ENCODE results near the gene PTPN5. TPM values are rescaled to one million over a fixed set of nuclear protein-coding genes. Genes with fewer than 3 reads are reported as not detected.

Gene PTPN5
- polyA plus RNA-seq, 1 donor = 1.2 TPM

DNA sequence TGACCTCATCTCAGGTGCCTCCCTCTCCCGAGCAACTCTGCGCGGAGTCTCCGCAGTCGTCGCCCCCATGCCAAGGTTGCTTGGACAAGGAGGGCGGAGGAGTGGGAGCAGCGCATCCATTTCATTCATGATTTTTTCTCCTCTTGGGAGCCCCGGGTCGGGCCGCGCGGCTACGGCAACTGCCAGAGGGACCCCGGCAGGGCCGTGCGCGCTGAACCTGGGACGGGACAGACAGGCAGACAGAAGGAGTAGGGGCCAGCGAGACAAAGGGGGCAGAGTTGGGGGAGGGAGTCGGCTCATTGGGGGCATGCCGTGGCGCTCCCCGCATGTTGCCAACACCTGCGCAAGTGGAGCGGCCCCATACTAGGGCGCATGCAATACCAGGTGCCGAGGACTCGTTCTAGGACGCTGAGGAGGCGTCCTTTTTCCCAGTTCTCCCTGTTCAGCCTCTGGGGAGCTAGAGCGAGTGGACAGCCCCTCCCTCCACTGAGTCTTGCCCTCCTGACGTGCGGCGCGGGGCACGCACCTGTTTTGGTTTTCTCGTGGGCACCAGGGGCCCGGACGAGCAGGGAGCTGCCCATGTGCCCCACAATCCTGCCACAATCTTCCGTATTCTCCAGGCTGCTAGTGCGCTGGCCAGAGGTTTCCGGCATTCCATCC, 501 bp upstream of the PTPN5 start:
- H3K27ac ChIP-seq (ENCODE audit: low read length) = no peak overlapping the region
- H3K9me3 ChIP-seq (ENCODE audit: control insufficient read depth, low read depth, low read length) = no peaks in the 10 kb centered on the region
- WGBS (ENCODE audit: insufficient coverage, low lambda C conversion rate) = 0% methylated on average over 1 of the region's 43 CpGs
- no peaks in the 10 kb centered on the region for H3K36me3 ChIP-seq (ENCODE audit: control insufficient read depth, insufficient read depth, low read length)
- H3K4me3 ChIP-seq (ENCODE audit: low read length) = peak overlapping the region; percentile 10
- H3K4me1 ChIP-seq (ENCODE audit: control insufficient read depth, insufficient read depth, low read length) = no peaks in the 10 kb centered on the region
- H3K27me3 ChIP-seq (ENCODE audit: control insufficient read depth, insufficient read depth, low read length) = peaks cover 71% of the 10 kb centered on the region
- no peak for DNase-seq

DNA sequence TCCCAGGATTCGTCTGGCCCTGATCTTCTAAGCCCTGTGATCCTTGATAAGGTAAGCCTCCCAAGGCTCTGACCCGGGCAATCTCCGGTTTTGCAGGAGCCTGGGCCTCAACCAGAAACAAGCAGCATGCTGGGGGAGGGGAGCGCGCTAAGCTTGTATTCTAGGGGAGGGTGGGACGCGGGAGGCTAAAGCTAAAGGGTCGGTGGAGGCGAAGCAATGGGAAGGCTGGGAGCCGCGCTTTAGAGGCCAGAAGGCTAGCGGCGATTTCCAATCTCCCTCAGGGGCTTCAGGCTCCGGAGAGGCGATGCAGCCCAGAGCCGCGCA, 753 bp downstream of the PTPN5 start:
- Histone ChIP-seq H3K27me3 (ENCODE audit: control insufficient read depth, insufficient read depth, low read length) (peaks cover 74% of the 10 kb centered on the region), H3K27ac (ENCODE audit: low read length) (no peak overlapping the region), H3K4me3 (ENCODE audit: low read length) (no peak overlapping the region), H3K36me3 (ENCODE audit: control insufficient read depth, insufficient read depth, low read length) (no peaks in the 10 kb centered on the region), H3K9me3 (ENCODE audit: control insufficient read depth, low read depth, low read length) (no peaks in the 10 kb centered on the region), H3K4me1 (ENCODE audit: control insufficient read depth, insufficient read depth, low read length) (no peaks in the 10 kb centered on the region)
- DNase-seq = no peak
- WGBS (ENCODE audit: insufficient coverage, low lambda C conversion rate) = no CpG with 5 or more reads among the region's 17 CpGs

DNA sequence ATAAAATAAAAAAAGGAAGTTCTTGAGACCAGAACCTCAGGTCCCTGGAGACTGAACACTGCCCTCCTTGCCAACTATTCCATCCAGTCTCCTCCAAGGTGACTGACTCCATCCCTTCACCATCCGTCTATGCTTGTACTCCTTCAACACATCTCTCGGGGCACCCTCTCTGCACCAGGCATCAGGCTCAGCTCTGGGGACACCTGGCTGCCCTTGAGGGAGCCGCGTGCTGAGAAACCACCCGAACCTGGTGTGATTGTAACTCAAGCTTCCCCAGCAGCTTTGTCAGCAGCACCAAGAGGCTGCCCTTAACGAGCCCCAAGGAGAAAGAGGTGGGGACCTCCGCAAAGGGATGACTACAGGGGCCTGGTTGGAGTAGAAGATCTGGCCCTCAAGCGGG, 1.7 kb downstream of the PTPN5 start:
- H3K27me3 ChIP-seq (ENCODE audit: control insufficient read depth, insufficient read depth, low read length) = peaks cover 73% of the 10 kb centered on the region
- no peak overlapping the region for H3K4me3 ChIP-seq (ENCODE audit: low read length)
- WGBS (ENCODE audit: insufficient coverage, low lambda C conversion rate) = no CpG with 5 or more reads among the region's 8 CpGs
- no peaks in the 10 kb centered on the region for H3K4me1 ChIP-seq (ENCODE audit: control insufficient read depth, insufficient read depth, low read length)
- no peak overlapping the region for H3K27ac ChIP-seq (ENCODE audit: low read length)
- no peak for DNase-seq
- no peaks in the 10 kb centered on the region for H3K36me3 ChIP-seq (ENCODE audit: control insufficient read depth, insufficient read depth, low read length)
- no peaks in the 10 kb centered on the region for H3K9me3 ChIP-seq (ENCODE audit: control insufficient read depth, low read depth, low read length)

DNA sequence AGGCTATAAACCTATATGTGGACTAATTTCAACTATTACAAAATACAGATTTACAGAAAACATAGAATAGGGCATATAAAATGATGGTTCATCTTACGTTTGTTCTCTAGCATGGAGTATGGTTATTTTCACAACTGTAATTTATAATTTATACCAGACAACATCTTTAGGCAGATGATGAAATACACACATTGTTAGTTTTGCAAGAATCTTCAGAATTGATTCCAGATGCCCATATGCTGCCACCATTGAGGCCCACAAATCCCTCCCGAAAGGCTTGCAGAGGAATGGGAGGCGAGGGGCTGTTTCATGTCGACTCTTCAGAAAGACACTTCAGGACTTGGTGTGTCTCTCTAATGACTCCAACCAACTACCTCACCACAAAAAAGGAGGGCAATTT, 6.2 kb downstream of the PTPN5 start:
- no peak overlapping the region for H3K4me3 ChIP-seq (ENCODE audit: low read length)
- no peaks in the 10 kb centered on the region for H3K4me1 ChIP-seq (ENCODE audit: control insufficient read depth, insufficient read depth, low read length)
- no CpG with 5 or more reads among the region's 4 CpGs for WGBS (ENCODE audit: insufficient coverage, low lambda C conversion rate)
- no peak overlapping the region for H3K27ac ChIP-seq (ENCODE audit: low read length)
- no peaks in the 10 kb centered on the region for H3K9me3 ChIP-seq (ENCODE audit: control insufficient read depth, low read depth, low read length)
- H3K36me3 ChIP-seq (ENCODE audit: control insufficient read depth, insufficient read depth, low read length) = no peaks in the 10 kb centered on the region
- H3K27me3 ChIP-seq (ENCODE audit: control insufficient read depth, insufficient read depth, low read length) = peaks cover 43% of the 10 kb centered on the region
- no peak for DNase-seq

DNA sequence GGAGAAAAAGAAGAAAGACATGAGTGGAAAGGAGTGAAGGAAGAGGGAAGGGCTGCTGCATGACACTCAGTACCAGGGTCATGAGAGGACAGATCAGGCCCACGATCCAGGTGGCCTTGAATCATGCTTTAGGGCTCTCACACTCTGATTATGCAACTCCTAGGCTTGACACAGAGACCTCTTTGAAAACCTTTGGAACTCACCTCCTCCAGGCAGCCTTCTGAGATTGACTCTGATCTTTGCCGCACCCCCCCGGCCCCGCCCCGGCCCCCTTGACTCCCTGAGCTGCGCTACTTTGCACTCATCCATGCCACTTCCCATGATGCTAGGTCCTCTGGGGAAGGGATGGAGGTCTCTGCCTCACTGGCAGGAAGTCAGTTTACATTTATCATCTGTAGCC, 10.7 kb downstream of the PTPN5 start:
- WGBS (ENCODE audit: insufficient coverage, low lambda C conversion rate) = no CpG with 5 or more reads among the region's 6 CpGs
- no peaks in the 10 kb centered on the region for H3K36me3 ChIP-seq (ENCODE audit: control insufficient read depth, insufficient read depth, low read length)
- peaks cover 12% of the 10 kb centered on the region for H3K27me3 ChIP-seq (ENCODE audit: control insufficient read depth, insufficient read depth, low read length)
- no peak overlapping the region for H3K27ac ChIP-seq (ENCODE audit: low read length)
- H3K9me3 ChIP-seq (ENCODE audit: control insufficient read depth, low read depth, low read length) = no peaks in the 10 kb centered on the region
- H3K4me3 ChIP-seq (ENCODE audit: low read length) = no peak overlapping the region
- DNase-seq = no peak
- no peaks in the 10 kb centered on the region for H3K4me1 ChIP-seq (ENCODE audit: control insufficient read depth, insufficient read depth, low read length)

DNA sequence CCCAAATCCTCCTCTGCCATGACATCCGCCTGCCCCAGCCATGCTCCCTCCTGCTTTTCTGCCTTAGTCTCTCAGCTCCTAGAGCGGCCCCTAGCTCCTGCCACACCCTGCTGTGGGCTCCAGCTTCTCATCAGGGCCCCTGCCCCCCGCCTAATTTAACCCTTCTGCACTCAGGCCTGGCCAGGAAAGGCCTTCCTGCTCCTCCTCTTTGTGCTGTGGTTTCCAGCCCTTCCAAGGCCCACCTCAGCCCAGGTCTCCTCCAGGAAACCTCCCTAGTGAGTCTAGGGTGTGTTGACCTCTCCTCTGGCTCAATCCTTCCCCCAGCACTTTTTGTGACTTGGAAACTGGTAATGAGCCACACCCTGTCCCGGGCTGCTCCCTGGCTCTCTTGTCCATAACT, 11.3 kb downstream of the PTPN5 start:
- H3K4me1 ChIP-seq (ENCODE audit: control insufficient read depth, insufficient read depth, low read length) = no peaks in the 10 kb centered on the region
- H3K4me3 ChIP-seq (ENCODE audit: low read length) = no peak overlapping the region
- peaks cover 9% of the 10 kb centered on the region for H3K27me3 ChIP-seq (ENCODE audit: control insufficient read depth, insufficient read depth, low read length)
- H3K27ac ChIP-seq (ENCODE audit: low read length) = no peak overlapping the region
- no peaks in the 10 kb centered on the region for H3K9me3 ChIP-seq (ENCODE audit: control insufficient read depth, low read depth, low read length)
- WGBS (ENCODE audit: insufficient coverage, low lambda C conversion rate) = no CpG with 5 or more reads among the region's 4 CpGs
- no peak for DNase-seq
- H3K36me3 ChIP-seq (ENCODE audit: control insufficient read depth, insufficient read depth, low read length) = no peaks in the 10 kb centered on the region

DNA sequence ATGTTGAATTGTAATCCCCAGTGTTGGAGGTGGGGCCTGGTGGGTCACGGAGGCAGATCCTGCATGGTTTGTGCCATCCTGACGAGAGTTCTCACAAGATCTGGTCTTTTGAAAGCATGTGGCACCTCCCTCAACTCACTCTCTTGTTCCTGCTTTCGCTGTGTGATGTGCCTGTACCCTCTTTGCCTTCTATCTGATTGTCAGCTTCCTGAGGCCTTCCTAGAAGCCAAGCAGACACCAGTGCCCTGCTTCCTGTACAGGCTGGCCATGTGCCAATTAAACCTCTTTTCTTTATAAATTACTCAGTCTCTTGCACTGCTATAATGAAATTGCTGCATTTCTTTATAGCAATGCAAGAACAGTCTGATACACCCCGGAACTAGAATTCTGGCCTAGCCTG, 13.1 kb downstream of the PTPN5 start:
- Histone ChIP-seq H3K27ac (ENCODE audit: low read length) (no peak overlapping the region), H3K4me1 (ENCODE audit: control insufficient read depth, insufficient read depth, low read length) (no peaks in the 10 kb centered on the region), H3K4me3 (ENCODE audit: low read length) (no peak overlapping the region), H3K27me3 (ENCODE audit: control insufficient read depth, insufficient read depth, low read length) (peaks cover 11% of the 10 kb centered on the region), H3K36me3 (ENCODE audit: control insufficient read depth, insufficient read depth, low read length) (no peaks in the 10 kb centered on the region), H3K9me3 (ENCODE audit: control insufficient read depth, low read depth, low read length) (no peaks in the 10 kb centered on the region)
- no peak for DNase-seq
- WGBS (ENCODE audit: insufficient coverage, low lambda C conversion rate) = 100% methylated on average over 1 of the region's 4 CpGs

DNA sequence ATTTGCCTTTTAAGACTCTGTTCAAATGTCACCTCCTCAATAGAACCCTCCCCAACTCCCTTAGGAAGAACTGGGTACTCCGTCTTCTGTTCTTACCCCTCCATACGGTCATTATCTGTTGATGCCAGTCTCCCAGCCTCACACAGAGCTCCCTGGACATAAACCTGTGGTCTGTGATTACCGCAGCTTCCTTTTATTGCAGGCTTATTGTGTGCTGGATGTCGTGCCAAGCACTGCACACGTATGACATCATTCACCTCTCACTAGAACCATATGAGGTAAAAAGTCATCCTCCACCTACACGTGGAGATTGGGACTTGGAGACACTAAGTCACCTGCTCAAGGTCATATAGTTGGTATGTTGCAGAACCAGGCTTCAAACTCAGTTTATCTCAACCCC, 15.3 kb downstream of the PTPN5 start:
- no peak overlapping the region for H3K4me3 ChIP-seq (ENCODE audit: low read length)
- no peak for DNase-seq
- H3K4me1 ChIP-seq (ENCODE audit: control insufficient read depth, insufficient read depth, low read length) = no peaks in the 10 kb centered on the region
- WGBS (ENCODE audit: insufficient coverage, low lambda C conversion rate) = 72% methylated on average over 2 of the region's 6 CpGs
- H3K27me3 ChIP-seq (ENCODE audit: control insufficient read depth, insufficient read depth, low read length) = peaks cover 7% of the 10 kb centered on the region
- H3K36me3 ChIP-seq (ENCODE audit: control insufficient read depth, insufficient read depth, low read length) = no peaks in the 10 kb centered on the region
- no peak overlapping the region for H3K27ac ChIP-seq (ENCODE audit: low read length)
- H3K9me3 ChIP-seq (ENCODE audit: control insufficient read depth, low read depth, low read length) = no peaks in the 10 kb centered on the region

DNA sequence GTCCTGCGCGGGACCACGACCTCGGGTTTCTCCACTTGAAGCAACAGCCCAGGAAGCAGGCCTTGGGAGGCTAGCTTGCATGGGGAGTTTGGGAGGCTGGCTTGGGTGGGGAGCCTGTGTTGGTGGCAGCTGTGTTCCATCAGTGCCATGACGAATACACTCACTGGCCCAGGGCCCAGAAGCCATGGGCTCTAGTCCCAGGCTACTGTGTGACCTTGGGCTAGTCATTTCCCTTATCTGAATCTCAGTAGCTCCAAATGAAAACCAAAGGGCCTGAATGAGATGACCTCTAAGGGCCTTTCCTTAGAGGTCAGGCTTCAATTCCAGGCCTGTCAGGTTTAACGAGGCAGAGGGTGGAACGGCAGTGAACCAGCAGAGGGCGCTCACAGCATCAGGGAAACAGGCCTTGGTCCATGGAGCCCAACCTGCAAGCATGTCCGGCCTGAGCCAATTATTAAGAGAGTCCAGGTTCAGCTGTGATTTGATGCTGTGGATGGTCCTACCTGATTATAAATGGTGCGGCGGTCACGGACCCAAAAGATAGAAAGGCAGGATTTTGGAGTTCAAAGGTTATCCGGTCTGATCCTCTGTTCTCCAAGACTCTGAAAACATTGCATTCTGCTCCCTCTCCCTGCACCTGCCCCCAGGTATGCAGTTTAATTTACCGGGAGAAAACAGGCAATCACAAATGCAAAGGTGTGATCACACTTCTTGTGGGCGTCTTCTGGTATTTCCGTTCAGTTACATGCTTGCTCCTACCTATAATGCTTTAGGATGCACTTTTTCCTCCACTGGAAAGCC, 15.9 kb downstream of the PTPN5 start:
- peak; percentile 29 to 39 for DNase-seq
- peaks cover 8% of the 10 kb centered on the region for H3K27me3 ChIP-seq (ENCODE audit: control insufficient read depth, insufficient read depth, low read length)
- WGBS (ENCODE audit: insufficient coverage, low lambda C conversion rate) = no CpG with 5 or more reads among the region's 16 CpGs
- H3K36me3 ChIP-seq (ENCODE audit: control insufficient read depth, insufficient read depth, low read length) = no peaks in the 10 kb centered on the region
- H3K4me1 ChIP-seq (ENCODE audit: control insufficient read depth, insufficient read depth, low read length) = no peaks in the 10 kb centered on the region
- no peaks in the 10 kb centered on the region for H3K9me3 ChIP-seq (ENCODE audit: control insufficient read depth, low read depth, low read length)
- no peak overlapping the region for H3K4me3 ChIP-seq (ENCODE audit: low read length)
- H3K27ac ChIP-seq (ENCODE audit: low read length) = no peak overlapping the region

DNA sequence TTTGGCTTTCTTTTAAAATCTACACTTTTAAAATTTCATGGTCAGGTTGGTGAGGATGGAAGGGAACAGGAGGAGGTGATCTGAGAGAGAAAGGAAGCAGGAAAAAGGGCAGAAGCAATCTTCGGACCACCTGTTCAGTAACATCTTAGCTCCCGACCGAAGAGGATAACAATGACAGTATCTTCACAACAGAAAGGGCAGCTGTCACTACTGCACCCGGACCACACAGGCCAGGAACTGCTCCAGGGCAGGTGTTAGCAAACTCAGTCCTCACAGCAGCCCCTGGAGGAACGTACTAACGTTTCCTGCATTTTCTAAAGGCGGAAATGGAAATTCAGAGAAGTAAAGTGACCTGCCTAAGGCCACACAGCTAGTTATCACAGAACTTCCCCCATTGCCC, 16.8 kb downstream of the PTPN5 start:
- no peak overlapping the region for H3K4me3 ChIP-seq (ENCODE audit: low read length)
- H3K4me1 ChIP-seq (ENCODE audit: control insufficient read depth, insufficient read depth, low read length) = no peaks in the 10 kb centered on the region
- DNase-seq = no peak
- H3K9me3 ChIP-seq (ENCODE audit: control insufficient read depth, low read depth, low read length) = no peaks in the 10 kb centered on the region
- H3K36me3 ChIP-seq (ENCODE audit: control insufficient read depth, insufficient read depth, low read length) = no peaks in the 10 kb centered on the region
- H3K27me3 ChIP-seq (ENCODE audit: control insufficient read depth, insufficient read depth, low read length) = peaks cover 8% of the 10 kb centered on the region
- no peak overlapping the region for H3K27ac ChIP-seq (ENCODE audit: low read length)
- WGBS (ENCODE audit: insufficient coverage, low lambda C conversion rate) = 93% methylated on average over 3 of the region's 7 CpGs

DNA sequence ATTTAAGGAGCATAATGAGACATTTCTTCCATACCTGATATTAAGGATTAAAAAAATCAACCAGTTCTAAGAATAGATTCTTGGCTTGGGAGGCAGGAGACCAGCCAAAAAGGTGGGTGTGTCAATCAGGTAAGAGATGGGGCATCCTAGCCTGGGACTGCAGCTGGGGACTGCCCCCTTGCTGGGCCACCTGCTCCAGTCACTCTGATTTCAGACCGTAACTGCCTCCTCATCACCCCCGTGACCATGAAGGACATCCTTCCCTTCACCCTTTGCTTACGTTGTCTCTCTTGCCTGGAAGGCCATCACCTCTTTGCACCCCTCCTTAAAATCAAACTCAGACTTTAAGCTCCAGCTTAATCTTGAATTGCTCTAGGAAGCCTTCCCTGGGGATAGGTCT, 17.9 kb downstream of the PTPN5 start:
- DNase-seq = no peak
- Histone ChIP-seq H3K4me3 (ENCODE audit: low read length) (no peak overlapping the region), H3K9me3 (ENCODE audit: control insufficient read depth, low read depth, low read length) (no peaks in the 10 kb centered on the region), H3K27ac (ENCODE audit: low read length) (no peak overlapping the region), H3K4me1 (ENCODE audit: control insufficient read depth, insufficient read depth, low read length) (no peaks in the 10 kb centered on the region), H3K27me3 (ENCODE audit: control insufficient read depth, insufficient read depth, low read length) (peaks cover 8% of the 10 kb centered on the region), H3K36me3 (ENCODE audit: control insufficient read depth, insufficient read depth, low read length) (no peaks in the 10 kb centered on the region)
- WGBS (ENCODE audit: insufficient coverage, low lambda C conversion rate) = no CpG with 5 or more reads among the region's 3 CpGs
